Fibroblast of skin of right biceps (primary cell): ENCODE measurements around the gene ADRA2C.

ENCODE experiments used
- DNase-seq: peaks from one replicate; pipeline ENCODE4 v3.0.0-alpha.2; 2013

The ADRA2C gene

DNA sequence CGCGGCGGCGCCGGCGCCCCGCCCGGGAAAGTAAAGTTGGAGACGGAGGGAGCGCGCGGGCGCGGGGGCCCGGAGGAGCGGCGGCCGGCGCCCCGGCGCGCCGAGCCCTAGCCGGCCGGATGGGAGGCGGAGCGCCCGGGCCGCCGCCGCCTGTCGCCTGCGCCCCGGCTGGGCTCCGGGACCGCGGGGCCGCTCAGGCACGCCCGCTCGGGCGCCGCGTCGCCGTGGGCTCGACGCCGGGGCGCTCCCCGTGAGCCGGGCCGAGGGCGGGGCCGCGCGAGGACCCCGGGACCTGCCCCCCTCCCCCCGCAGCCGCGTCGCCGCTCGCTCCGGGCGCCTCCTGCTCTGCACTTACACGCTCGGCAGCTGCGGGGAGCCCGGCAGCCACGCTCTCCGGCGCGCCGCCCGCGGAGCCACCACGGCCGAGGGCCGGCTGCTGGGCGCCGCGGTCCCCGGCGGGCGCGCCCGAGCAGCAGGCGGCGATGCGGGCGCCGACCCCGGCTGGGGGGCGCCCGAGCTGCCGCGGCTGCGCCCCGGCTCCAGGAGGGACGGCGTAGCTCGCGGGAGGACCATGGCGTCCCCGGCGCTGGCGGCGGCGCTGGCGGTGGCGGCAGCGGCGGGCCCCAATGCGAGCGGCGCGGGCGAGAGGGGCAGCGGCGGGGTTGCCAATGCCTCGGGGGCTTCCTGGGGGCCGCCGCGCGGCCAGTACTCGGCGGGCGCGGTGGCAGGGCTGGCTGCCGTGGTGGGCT is at the start of gene ADRA2C:
ADRA2C (plus strand) TSS at position 350 of the 749 bp plus-strand sequence; CDS start at position 572, 222 bp downstream.
- DNase-seq: peak; percentile 28

DNA sequence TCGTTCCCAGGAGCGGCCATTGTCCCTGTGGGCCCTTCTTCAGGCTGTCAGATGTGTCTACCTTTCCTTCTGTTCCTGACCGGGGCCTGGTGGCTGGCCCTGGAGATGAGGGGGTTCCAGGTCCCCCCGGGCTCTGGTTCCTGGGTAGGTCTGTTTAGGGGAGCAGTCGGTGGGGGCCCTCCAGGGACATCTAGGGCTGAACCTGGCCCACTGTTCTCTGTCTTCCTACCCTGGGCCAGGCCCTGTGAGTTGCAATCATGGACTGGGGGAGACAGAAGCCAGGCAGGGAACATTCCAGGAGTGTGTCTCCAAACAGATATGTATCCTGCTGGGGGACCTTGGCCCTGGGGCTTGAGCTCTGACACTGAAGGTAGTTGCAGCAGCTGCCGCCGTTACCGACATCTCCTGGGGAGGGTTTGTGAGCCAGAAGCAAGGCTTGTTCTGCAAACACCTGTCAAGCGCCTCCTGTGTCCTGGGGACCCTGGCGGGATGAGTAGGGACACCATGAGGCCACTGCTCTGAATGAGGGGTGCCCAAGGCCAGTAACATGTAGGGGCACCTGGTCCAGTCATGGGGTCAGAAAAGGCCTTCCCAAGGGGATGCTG is 49.5 kb upstream of the ADRA2C start:
- no peak for DNase-seq

- DNase-seq: no peak
These were observed 48.9 kb upstream of the ADRA2C start for GRCh38 chr4:3717241-3717640.

GRCh38 chr4:3718462-3718861 is 47.7 kb upstream of the ADRA2C start:
- no peak for DNase-seq

GRCh38 chr4:3719191-3719590 is 47.0 kb upstream of the ADRA2C start:
- DNase-seq: no peak

GRCh38 chr4:3719836-3720235 is 46.3 kb upstream of the ADRA2C start:
- DNase-seq: no peak

DNA sequence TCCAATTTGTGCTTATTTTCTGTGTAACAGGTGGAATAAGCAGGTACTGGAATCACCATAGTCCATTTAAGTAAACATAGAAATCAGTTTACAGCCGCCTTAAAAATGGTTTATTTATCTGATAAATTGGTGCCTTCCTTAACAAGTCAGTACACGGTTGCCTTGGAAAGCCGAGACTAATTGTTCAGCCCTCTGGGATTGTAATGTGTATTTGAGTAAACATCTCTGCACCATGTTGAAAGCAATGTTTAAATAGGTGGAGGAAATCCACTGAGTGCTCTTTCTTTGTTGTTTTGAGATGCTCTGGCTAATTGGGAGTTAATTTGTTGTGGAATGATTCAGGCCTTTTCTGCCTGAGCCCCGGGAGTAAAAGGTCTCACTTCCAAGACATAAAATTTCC is 45.7 kb upstream of the ADRA2C start:
- no peak for DNase-seq

DNA sequence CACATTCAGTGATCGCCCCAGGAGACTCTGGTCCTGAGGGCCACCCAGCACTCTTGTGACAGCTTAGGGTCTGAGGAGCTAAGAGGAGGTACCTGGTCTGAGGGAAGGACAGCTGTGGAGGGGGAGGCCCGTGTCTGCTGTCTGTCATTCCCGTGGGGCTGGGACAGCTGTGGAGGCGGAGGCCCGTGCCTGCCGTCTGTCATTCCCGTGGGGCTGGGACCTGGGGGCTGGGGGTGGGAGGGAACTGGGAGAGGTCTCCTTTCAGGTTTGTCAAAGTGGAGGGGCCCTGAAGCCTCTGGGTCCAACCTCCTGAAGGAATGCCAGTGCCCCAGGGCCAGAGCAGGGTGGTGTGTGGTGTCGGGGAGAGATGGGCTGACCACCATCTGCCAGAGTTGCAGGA is 45.0 kb upstream of the ADRA2C start:
- no peak for DNase-seq

GRCh38 chr4:3721627-3722026 is 44.6 kb upstream of the ADRA2C start:
- DNase-seq: no peak

- DNase-seq: no peak
These were observed 43.5 kb upstream of the ADRA2C start for GRCh38 chr4:3722446-3723231.

DNA sequence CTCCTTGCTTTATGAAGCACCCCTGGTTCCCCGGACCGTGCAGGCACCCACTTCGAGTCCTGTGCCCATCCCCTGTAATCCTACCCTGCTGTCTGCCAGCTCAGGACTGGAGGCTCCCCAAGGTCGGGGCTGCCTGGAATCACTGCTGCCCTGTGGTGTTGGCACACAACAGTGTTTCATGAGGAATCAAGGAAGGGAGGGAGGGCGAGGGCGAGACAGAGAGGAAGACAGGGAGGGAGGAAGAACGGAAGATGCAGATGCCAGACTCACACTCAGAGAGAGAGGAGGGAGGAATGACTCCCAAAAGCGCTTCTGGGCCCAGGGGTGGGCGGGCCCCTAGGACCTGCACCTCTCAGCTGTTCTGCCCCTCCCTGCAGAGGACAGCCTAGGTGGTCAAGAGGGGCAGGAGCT is 42.9 kb upstream of the ADRA2C start:
- no peak for DNase-seq

GRCh38 chr4:3724319-3725231 is 41.6 kb upstream of the ADRA2C start:
- no peak for DNase-seq

DNA sequence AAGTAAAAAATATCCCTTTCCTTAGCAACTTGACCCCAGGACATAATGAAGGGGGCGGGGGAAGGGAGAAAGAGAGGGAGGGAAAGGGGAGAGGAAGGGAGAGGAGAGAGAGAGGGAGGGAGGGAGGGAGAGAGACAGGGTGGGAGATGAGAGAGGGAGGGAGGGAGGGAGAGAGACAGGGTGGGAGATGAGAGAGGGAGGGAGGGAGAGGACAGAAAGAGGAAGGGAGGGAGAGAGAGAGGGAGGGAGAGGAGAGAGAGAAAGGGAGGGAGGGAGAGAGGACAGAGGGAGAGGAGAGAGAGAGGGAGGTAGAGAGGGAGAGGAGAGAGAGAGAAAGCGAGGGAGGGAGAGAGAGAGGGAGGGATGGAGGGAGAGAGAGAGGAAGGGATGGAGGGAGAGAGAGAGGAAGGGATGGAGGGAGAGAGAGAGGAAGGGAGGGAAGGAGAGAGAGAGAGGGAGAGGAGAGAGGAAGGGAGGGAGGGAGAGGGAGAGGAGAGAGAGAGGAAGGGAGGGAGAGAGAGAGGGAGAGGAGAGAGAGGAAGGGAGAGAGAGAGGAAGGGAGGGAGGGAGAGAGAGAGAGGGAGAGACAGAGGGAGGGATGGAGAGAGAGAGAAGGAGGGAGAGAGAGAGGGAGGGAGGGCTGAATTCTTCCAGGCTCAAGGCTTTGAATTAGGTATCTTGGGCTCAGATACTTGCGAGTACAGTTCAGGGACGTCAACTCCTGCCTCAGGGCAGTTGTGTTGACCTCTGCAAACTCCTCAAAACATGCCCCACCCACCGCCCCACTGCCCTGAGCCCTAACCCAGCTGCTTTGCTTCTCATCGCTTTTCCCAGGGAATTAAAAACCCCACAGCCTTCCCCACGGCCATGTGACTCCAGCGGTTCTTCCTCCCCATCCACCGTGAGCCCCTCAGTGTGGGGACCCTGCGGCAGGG is 40.0 kb upstream of the ADRA2C start:
- no peak for DNase-seq

- DNase-seq: no peak
These were observed 38.2 kb upstream of the ADRA2C start for GRCh38 chr4:3727847-3728469.

- peak; percentile 45 for DNase-seq
These were observed 36.9 kb upstream of the ADRA2C start for GRCh38 chr4:3729188-3729881.

- DNase-seq: no peak
These were observed 36.3 kb upstream of the ADRA2C start for GRCh38 chr4:3729882-3730226.

DNA sequence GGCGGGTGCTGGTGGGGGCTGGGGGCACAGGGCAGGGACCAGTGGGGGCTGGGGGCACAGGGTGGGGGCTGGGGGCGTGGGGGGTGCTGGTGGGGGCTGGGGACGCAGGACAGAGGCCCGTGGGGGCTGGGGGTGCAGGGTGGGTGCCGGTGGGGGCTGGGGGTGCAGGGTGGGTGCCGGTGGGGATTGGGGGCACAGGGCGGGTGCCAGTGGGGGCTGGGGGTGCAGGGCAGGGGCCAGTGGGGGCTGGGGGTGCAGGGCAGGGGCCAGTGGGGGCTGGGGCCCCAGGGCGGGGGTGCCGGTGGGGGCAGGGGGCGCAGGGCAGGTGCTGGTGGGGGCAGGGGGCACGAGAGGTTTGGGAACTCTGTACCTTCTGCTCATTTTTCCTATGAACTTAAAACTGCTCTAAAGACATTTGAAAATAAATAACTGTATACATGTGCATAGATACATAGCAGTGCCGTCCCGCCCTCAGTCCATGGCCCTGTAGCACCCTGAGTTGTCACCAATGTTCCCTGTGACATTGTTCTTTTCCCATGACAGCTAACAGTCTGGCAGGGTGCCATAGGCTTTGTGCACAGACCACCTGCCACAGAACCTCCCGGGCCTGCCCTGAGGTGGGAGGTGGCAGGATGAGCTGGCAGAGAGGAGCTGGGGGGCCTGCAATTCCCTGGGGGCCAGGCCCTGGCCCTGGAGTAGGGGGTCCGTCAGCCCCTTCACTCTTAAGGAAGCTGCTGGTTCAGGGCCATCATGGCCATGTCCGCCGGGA is 35.6 kb upstream of the ADRA2C start:
- no peak for DNase-seq

GRCh38 chr4:3732076-3733028 is 33.8 kb upstream of the ADRA2C start:
- no peak for DNase-seq

GRCh38 chr4:3733195-3733594 is 33.0 kb upstream of the ADRA2C start:
- DNase-seq: no peak
